Uterus (tissue), 4 donors: ENCODE measurements around the gene HIPK2. TPM values are rescaled to one million over a fixed set of nuclear protein-coding genes. Genes with fewer than 3 reads are reported as not detected.

Source experiments
- DNase-seq, 2 donors: peaks; one replicate each; pipeline ENCODE4 v3.0.0-alpha.2; 2019 to 2020
- H3K27ac ChIP-seq, 2 donors: fragments of 200-600 bp; sonication (generic); 1 replicate in 1 of 2; 2 replicates in 1 of 2; pipeline ENCODE4 v1.5.1; 2016 to 2018
- H3K27me3 ChIP-seq, 2 donors: fragments of 200-600 bp; sonication (generic); one replicate each; pipeline ENCODE4 v1.5.1; 2018 to 2019; ENCODE audit warnings: control low read depth in 1 of 2
- H3K36me3 ChIP-seq, 2 donors: fragments of 200-600 bp; sonication (generic); one replicate each; pipeline ENCODE4 v1.5.1; 2019; ENCODE audit warnings: control low read depth in 1 of 2
- H3K4me1 ChIP-seq, 2 donors: fragments of 200-600 bp; sonication (generic); one replicate each; pipeline ENCODE4 v1.5.1; 2018 to 2019; ENCODE audit warnings: control low read depth in 1 of 2
- H3K4me3 ChIP-seq, 2 donors: fragments of 200-600 bp; sonication (generic); 1 replicate in 1 of 2; 2 replicates in 1 of 2; pipeline ENCODE4 v1.5.1; 2018 to 2019; ENCODE audit warnings: mild to moderate bottlenecking in 1 of 2
- H3K9me3 ChIP-seq, 2 donors: fragments of 200-600 bp; sonication (generic); one replicate each; pipeline ENCODE4 v1.5.1; 2019; ENCODE audit warnings: control low read depth in 1 of 2
- POLR2A ChIP-seq, 2 donors: fragments of 450-650 bp; IDR thresholded peaks; one replicate each; pipeline ENCODE4 v1.6.1; 2016; ENCODE audit warnings: antibody characterized with exemption in 2 of 2, mild to moderate bottlenecking in 1 of 2, moderate library complexity in 1 of 2
- intact Hi-C: fragments of 100-400 bp; cut with DNase I; formaldehyde crosslinking; loops from one replicate; pipeline ENCODE4 v1.15.1; 2023; ENCODE audit warnings: low total_unique reads
- total RNA-seq, 4 donors: library from RNA; depleted of rRNA in 3 of 4; stranded (reverse); fragments of >200 nt in 3 of 4; gene quantifications; one replicate each; pipeline versions ENCODE4 v1.1.0 to v1.2.4, GENCODE V29; 2014 to 2023
- TF ChIP-seq, protein P1 (sequence below), 4 experiments: fragments of 200-600 bp in 2 of 4; fragments of 450-650 bp in 2 of 4; sonication (generic) in 2 of 4; IDR thresholded peaks; one replicate each; pipeline ENCODE4 v1.5.1; 2016 to 2019; ENCODE audit warnings: antibody characterized with exemption in 4 of 4, mild to moderate bottlenecking in 2 of 4, moderate library complexity in 1 of 4
- donor health status: DM: yes; HTN: yes; CAD: no.

HIPK2 gene
- total RNA-seq, 4 donors from 2014 or later = 9.4 to 65.8 (median 19.2) TPM

DNA sequence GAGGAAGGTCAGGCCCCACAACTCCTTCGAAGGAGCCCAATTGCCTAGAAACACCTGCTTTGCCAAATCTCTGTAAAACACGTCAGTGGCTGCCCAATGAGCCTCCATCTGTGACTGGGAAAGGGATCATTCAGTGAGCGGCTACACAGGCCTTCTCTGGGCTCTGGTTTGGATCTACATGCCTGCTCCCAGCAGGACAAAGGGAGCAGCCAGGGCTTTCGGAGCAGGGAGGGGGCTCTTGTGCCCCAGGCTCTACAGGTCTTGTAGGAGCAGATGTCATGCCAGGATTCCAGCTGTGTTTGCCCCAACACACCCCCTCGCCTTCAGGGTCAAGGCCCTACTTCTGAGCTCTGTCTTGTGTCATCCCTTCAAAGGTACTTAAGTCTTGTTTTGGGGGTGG is 180.8 kb downstream of the HIPK2 start:
- no peaks in the 10 kb centered on the region for H3K27me3 ChIP-seq
- TF ChIP-seq, protein P1, sequence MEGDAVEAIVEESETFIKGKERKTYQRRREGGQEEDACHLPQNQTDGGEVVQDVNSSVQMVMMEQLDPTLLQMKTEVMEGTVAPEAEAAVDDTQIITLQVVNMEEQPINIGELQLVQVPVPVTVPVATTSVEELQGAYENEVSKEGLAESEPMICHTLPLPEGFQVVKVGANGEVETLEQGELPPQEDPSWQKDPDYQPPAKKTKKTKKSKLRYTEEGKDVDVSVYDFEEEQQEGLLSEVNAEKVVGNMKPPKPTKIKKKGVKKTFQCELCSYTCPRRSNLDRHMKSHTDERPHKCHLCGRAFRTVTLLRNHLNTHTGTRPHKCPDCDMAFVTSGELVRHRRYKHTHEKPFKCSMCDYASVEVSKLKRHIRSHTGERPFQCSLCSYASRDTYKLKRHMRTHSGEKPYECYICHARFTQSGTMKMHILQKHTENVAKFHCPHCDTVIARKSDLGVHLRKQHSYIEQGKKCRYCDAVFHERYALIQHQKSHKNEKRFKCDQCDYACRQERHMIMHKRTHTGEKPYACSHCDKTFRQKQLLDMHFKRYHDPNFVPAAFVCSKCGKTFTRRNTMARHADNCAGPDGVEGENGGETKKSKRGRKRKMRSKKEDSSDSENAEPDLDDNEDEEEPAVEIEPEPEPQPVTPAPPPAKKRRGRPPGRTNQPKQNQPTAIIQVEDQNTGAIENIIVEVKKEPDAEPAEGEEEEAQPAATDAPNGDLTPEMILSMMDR (IDR thresholded peaks at IDR 0.05) = no peak
- no peak for TF ChIP-seq POLR2A (IDR thresholded peaks at IDR 0.05)
- no peak overlapping the region for H3K4me3 ChIP-seq

DNA sequence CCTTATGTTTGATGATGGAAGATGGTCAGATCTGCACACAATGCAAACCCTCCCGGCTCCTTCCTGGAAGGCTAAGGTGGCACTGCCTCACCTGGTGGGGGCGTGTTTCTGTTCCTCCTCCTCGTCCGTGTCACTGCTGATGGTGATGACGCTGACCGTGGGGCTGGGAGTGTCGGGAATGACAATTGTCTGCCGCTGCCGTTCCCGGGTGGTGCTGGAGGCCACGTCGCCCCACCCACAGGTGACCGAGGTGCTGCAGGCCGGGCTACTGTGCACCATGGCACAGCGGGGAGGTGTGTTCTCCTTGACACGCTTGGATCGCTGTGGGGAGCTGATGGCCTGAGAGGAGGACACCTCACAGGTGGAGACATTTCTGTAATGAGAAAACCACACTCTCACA is 181.2 kb downstream of the HIPK2 start:
- Histone ChIP-seq H3K27ac (no peak overlapping the region), H3K36me3 (no peaks in the 10 kb centered on the region), H3K4me1 (peaks cover 0 to 5% of the 10 kb centered on the region in 2 donors), H3K9me3 (no peaks in the 10 kb centered on the region), H3K27me3 (no peaks in the 10 kb centered on the region), H3K4me3 (no peak overlapping the region)
- DNase-seq = no peak
- intact Hi-C loops = no loop called here
- TF ChIP-seq POLR2A (IDR thresholded peaks at IDR 0.05) = no peak
- TF ChIP-seq, protein P1 (IDR thresholded peaks at IDR 0.05) = no peak

More for the DNA sequence above, 180.8 kb downstream of the HIPK2 start:
- Histone ChIP-seq H3K27ac (no peak overlapping the region), H3K36me3 (no peaks in the 10 kb centered on the region), H3K4me1 (peaks cover 0 to 5% of the 10 kb centered on the region in 2 donors), H3K9me3 (no peaks in the 10 kb centered on the region)
- intact Hi-C loops = no loop called here
- no peak for DNase-seq

DNA sequence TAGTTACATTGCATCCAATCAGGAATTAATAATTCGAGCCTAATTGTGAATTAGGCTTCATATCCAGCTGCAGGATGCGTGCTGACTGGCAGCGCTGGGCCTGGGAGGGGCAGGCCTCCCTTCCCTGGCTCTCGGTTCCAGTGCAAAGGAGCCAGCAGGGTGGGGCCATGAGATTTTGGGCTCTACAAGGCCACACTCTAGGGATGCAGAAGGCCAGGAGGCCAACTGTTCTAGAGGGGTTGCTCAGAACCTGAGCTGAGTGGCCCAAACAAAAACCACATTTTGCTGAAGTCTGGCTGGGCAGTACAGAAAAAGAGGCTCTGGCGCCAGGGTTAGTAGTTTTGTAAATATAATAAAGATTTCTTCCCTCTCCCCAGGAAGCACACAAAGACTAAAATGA is 182.0 kb downstream of the HIPK2 start:
- Histone ChIP-seq H3K27ac (no peak overlapping the region), H3K27me3 (no peaks in the 10 kb centered on the region), H3K4me3 (no peak overlapping the region), H3K9me3 (no peaks in the 10 kb centered on the region), H3K4me1 (peaks cover 0 to 5% of the 10 kb centered on the region in 2 donors), H3K36me3 (no peaks in the 10 kb centered on the region)
- intact Hi-C loops = no loop called here
- DNase-seq = no peak
- TF ChIP-seq, protein P1 (IDR thresholded peaks at IDR 0.05) = no peak
- TF ChIP-seq POLR2A (IDR thresholded peaks at IDR 0.05) = no peak

DNA sequence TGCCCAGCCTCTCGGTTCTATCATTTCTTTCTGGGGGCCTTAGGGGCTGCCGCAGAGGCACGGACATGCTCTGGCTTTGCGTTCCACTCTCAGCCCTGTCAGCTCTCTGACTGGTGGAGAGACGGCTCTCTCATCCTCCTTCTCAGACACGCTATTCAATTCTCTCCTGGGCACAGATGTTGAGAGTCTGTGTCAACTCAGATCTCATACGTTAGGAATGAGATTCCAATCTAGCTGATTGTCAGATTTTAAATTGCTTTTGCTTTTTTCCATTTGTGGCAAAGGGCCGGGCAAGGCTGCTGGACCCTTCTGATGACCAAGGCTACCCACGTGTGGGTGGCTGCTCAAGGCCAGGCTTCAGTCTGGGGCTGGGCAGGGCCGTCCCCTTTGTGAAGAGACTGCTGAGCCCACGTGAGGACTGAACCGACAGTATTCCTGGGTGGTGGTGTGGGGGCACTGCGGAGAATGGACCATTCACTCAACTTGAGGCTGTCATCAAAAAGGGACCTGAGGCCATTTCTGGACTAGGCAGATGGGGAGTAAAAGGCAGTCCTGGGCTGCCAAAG is 182.8 kb downstream of the HIPK2 start:
- Histone ChIP-seq H3K9me3 (no peaks in the 10 kb centered on the region), H3K27me3 (no peaks in the 10 kb centered on the region), H3K36me3 (no peaks in the 10 kb centered on the region), H3K4me3 (no peak overlapping the region), H3K4me1 (peaks cover 0 to 5% of the 10 kb centered on the region in 2 donors), H3K27ac (peak overlapping the region; percentile 2 to 46)
- no peak for DNase-seq
- TF ChIP-seq, protein P1 (IDR thresholded peaks at IDR 0.05) = no peak
- no peak for TF ChIP-seq POLR2A (IDR thresholded peaks at IDR 0.05)
- intact Hi-C loops = no loop called here

DNA sequence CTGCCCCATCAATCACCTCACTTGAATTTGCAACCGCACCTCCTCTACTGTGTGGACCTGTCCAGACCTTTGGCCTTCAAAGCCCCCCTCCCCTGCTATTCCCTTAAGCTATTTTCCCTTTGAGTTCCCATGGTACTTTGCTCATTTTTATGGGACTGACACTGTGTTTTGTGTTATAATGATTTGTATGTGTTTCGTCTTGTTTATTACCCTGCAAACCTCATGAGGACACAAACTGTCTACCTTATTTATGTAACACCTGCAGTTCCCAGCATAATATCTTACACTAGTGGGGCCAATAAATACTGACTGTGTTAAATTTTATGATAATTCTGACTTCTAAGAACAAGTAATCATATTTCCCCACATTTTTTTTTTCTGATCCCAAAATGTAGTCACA is 183.7 kb downstream of the HIPK2 start:
- no peaks in the 10 kb centered on the region for H3K36me3 ChIP-seq
- DNase-seq = no peak
- no peaks in the 10 kb centered on the region for H3K27me3 ChIP-seq
- intact Hi-C loops = no loop called here
- no peak overlapping the region for H3K4me3 ChIP-seq
- no peak for TF ChIP-seq POLR2A (IDR thresholded peaks at IDR 0.05)
- TF ChIP-seq, protein P1 (IDR thresholded peaks at IDR 0.05) = no peak
- H3K27ac ChIP-seq = peak overlapping the region in 1 of 2 donors; percentile 40
- H3K9me3 ChIP-seq = no peaks in the 10 kb centered on the region
- H3K4me1 ChIP-seq = peaks cover 0 to 5% of the 10 kb centered on the region in 2 donors
